BJ (cell line): ENCODE data around the gene SDSL. TPM values are rescaled to one million over a fixed set of nuclear protein-coding genes. Genes with fewer than 3 reads are reported as not detected.

Source experiments
- CTCF ChIA-PET: fragments of 350-600 bp; formaldehyde crosslinking; extraction: SDS; loops from one replicate; lab custom pipeline; 2021; ENCODE audit warnings: antibody characterized with exemption, inconsistent platforms; lab: Yijun Ruan, JAX
- POLR2A ChIA-PET: fragments of 300-600 bp; sonication (Branson Sonifier 250); formaldehyde crosslinking; extraction: SDS; loops from one replicate; lab custom pipeline; 2021; ENCODE audit warnings: antibody characterized with exemption; lab: Charles Lee
- DNase-seq: peaks from one replicate; pipeline ENCODE4 v3.0.0-alpha.2; 2011; ENCODE audit warnings: low read depth
- H3K27me3 ChIP-seq: 2 replicates; pipeline ENCODE4 v1.6.0; 2011; ENCODE audit warnings: low read length; ENCODE audit not compliant: control insufficient read depth, insufficient read depth
- H3K36me3 ChIP-seq: 2 replicates; pipeline ENCODE4 v1.5.1; 2011; ENCODE audit warnings: low read length; ENCODE audit not compliant: control insufficient read depth, insufficient read depth
- H3K4me3 ChIP-seq: 2 replicates; pipeline ENCODE4 v1.5.1; 2011; ENCODE audit warnings: low read depth, mild to moderate bottlenecking, control low read depth, low read length
- polyA plus RNA-seq: library from polyadenylated mRNA; depleted of rRNA; stranded (reverse); fragments of >200 nt; gene quantifications from 2 replicates; pipeline ENCODE4 v1.2.3, GENCODE V29; 2011
- TF ChIP-seq, protein P1 (sequence below): IDR thresholded peaks from 2 replicates; pipeline ENCODE4 v1.5.1; 2011; ENCODE audit warnings: low read depth, mild to moderate bottlenecking, control low read depth, inconsistent platforms, low read length, moderate library complexity; ENCODE audit not compliant: insufficient read depth

The SDSL gene
- polyA plus RNA-seq, 1 experiment = 13.2 TPM

DNA sequence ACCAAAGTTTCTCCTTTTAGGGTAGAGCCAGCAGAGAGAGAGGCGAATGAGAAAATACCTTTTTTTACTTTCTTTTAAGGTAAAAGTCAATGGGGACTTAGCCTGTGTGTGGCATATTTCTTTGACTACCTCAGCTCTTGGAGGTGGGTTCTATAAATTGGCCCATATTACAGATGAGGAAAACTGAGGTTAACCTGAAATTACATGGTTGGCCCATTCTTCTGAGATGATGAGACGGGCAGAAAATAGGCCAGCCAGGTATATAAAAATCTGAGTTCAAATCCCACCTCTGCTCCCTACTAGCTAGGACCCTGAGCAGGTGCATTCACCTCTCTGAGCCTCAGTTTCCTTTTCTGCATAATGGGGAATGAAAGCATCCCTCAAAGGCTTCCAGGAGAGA, 27.1 kb downstream of the SDSL start:
- H3K36me3 ChIP-seq = no peaks in the 10 kb centered on the region
- DNase-seq = no peak
- TF ChIP-seq, protein P1, sequence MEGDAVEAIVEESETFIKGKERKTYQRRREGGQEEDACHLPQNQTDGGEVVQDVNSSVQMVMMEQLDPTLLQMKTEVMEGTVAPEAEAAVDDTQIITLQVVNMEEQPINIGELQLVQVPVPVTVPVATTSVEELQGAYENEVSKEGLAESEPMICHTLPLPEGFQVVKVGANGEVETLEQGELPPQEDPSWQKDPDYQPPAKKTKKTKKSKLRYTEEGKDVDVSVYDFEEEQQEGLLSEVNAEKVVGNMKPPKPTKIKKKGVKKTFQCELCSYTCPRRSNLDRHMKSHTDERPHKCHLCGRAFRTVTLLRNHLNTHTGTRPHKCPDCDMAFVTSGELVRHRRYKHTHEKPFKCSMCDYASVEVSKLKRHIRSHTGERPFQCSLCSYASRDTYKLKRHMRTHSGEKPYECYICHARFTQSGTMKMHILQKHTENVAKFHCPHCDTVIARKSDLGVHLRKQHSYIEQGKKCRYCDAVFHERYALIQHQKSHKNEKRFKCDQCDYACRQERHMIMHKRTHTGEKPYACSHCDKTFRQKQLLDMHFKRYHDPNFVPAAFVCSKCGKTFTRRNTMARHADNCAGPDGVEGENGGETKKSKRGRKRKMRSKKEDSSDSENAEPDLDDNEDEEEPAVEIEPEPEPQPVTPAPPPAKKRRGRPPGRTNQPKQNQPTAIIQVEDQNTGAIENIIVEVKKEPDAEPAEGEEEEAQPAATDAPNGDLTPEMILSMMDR = no peak
- ChIA-PET CTCF (interaction anchor here (0.9 kb wide), 1 partner anchor 12 kb away, joined by 3 read pairs; no protein-coding TSS in a partner anchor), POLR2A (no interaction called here)
- H3K4me3 ChIP-seq = no peak overlapping the region
- H3K27me3 ChIP-seq = no peaks in the 10 kb centered on the region; the same call in 1 of the 2 replicates

DNA sequence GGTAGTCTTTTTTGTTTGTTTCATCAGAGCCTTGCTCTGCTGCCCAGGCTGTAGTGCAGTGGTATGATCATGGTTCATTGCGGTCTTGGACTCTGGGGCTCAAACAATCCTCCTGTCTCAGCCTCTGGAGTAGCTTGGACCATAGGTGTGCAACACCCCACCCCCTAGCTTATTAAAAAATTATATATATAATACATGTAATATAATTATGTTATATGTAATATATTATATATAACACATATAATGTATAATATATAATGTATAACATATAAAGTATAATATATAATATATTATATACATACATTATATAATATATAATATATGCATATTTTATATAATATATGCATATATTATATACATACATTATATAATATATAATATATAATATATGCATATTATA, 27.7 kb downstream of the SDSL start:
- TF ChIP-seq, protein P1 = no peak
- Histone ChIP-seq H3K27me3 (no peaks in the 10 kb centered on the region; the same call in 1 of the 2 replicates), H3K36me3 (no peaks in the 10 kb centered on the region), H3K4me3 (no peak overlapping the region)
- POLR2A ChIA-PET = no interaction called here
- DNase-seq = no peak
- CTCF ChIA-PET = interaction anchor here (0.9 kb wide), 1 partner anchor 12 kb away, joined by 3 read pairs; no protein-coding TSS in a partner anchor

DNA sequence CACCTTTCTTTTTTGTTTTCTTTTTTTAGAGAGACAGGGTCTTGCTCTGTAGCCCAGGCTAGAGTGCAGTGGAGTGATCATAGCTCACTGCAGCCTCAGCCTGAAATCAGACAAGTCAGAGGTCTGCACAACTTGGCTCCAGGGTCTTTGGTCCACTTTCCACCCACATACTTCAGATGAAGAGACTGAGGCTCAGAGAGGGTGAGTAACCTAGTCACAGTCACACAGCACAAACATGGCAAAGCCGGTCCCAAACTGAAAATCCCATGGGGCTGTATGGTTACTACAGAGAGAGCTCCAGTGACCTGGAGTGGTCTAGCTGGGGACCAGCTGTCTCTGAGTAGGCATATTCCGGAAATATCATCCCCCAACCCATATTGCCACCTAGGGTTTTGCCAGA, 30.3 kb downstream of the SDSL start:
- POLR2A ChIA-PET = no interaction called here
- peaks cover 1% of the 10 kb centered on the region for H3K27me3 ChIP-seq
- H3K36me3 ChIP-seq = no peaks in the 10 kb centered on the region
- no peak overlapping the region for H3K4me3 ChIP-seq
- TF ChIP-seq, protein P1 = no peak
- CTCF ChIA-PET = interaction anchor here (1.0 to 1.3 kb wide), 2 partner anchors 10 to 11 kb away, joined by 3 to 4 read pairs; no protein-coding TSS in a partner anchor
- no peak for DNase-seq

DNA sequence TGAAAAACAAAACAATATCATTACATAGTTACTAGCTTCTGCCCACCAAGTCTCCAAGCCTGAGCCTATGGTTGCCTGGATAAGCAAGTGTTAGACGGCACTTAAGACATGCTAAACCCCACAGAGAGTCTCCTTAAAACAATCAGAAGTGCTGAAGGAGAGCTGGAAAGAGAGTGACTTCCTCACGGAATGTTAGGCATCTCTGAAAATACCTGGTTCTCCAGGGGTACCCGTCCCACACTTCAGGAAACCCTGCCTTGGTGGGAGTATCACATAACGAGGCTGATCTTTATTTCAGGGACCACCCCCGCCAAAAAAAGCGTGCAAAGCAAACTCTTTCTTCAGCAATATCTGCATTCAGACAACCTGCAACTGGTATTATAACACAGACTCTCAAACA, 31.1 kb downstream of the SDSL start:
- Histone ChIP-seq H3K36me3 (no peaks in the 10 kb centered on the region), H3K4me3 (no peak overlapping the region), H3K27me3 (peaks cover 1% of the 10 kb centered on the region)
- TF ChIP-seq, protein P1 = no peak
- POLR2A ChIA-PET = no interaction called here
- CTCF ChIA-PET = interaction anchor here (0.6 to 1.3 kb wide), 3 partner anchors 9 to 323 kb away, joined by 5 read pairs; no protein-coding TSS in a partner anchor
- DNase-seq = no peak

DNA sequence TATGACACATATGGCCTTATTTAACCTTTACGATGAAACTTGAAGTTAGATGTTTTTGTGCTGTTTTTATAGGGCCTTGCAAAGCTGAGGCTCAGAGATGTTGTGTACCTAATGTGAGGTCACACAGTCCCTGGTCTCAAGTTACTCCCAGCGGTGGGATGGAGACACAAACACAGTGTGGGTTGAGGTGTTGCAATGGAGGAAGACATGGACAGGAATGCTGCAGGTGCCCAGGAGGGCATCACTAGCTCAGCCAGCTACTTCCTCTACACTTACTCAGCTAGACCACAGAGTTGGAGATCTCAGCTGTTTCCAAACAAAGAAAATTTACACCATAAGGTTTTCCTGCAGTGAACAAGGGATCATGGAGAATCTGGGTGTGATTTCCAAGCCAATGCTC, 34.0 kb downstream of the SDSL start:
- Histone ChIP-seq H3K27me3 (peaks cover 13% of the 10 kb centered on the region), H3K4me3 (no peak overlapping the region), H3K36me3 (no peaks in the 10 kb centered on the region)
- TF ChIP-seq, protein P1 = no peak
- DNase-seq = no peak
- CTCF ChIA-PET = interaction anchor here (0.8 to 2.5 kb wide), 4 partner anchors 16 to 456 kb away, joined by 3 to 7 read pairs (median 4); no protein-coding TSS in a partner anchor
- POLR2A ChIA-PET = no interaction called here
